GM21619 (cell line): ENCODE results near the gene KRTAP10-5.
"Not testable (repeated sequence)": the region's sequence is repeated elsewhere in the genome, so short reads cannot be mapped to it uniquely, and the experiment has no call there.

Experiments used
- ATAC-seq: cut with Tn5 transposase; IDR thresholded peaks from one replicate; pipeline ENCODE4 v1.9.1; 2021; ENCODE audit not compliant: unreplicated experiment

KRTAP10-5 gene

DNA sequence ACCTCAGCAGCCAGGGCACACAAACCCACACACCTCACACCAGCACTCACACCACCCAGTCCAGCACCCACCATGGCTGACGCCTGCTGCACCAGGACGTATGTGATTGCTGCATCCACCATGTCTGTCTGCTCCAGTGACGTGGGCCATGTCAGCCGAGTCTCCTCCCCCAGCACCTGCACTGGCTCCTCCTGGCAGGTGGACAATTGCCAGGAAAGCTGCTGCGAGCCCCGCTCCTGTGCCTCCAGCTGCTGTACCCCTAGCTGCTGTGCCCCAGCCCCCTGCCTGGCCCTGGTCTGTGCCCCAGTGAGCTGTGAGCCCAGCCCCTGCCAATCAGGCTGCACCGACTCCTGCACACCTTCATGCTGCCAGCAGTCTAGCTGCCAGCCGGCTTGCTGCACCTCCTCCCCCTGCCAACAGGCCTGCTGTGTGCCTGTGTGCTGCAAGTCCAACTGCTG is 31.7 kb upstream of the KRTAP10-5 start, which contains the start of gene KRTAP10-8:
TSS of gene KRTAP10-8 (plus strand) at position 51 of the 458 bp plus-strand sequence. CDS start at position 73, 22 bp downstream.
- no peak for ATAC-seq

DNA sequence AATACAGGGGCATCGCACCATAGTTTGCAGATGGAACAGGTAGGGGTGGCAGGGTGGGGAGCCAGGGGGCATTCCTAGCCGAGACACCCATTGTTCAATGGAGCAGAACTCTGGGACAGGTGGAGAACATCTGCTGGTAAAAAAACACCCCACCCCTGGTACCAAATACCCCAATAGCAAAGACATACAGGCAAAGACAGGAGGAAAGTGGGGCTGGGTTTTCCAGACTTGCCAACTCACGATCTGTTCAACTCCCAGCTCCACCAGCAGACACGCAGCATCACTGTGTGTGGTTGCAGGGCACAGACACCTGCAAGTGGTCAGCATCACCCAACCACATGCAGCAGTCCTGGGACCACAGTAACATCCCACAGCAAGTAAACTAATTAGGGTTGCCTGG is 31.1 kb upstream of the KRTAP10-5 start:
- ATAC-seq, result no peak

DNA sequence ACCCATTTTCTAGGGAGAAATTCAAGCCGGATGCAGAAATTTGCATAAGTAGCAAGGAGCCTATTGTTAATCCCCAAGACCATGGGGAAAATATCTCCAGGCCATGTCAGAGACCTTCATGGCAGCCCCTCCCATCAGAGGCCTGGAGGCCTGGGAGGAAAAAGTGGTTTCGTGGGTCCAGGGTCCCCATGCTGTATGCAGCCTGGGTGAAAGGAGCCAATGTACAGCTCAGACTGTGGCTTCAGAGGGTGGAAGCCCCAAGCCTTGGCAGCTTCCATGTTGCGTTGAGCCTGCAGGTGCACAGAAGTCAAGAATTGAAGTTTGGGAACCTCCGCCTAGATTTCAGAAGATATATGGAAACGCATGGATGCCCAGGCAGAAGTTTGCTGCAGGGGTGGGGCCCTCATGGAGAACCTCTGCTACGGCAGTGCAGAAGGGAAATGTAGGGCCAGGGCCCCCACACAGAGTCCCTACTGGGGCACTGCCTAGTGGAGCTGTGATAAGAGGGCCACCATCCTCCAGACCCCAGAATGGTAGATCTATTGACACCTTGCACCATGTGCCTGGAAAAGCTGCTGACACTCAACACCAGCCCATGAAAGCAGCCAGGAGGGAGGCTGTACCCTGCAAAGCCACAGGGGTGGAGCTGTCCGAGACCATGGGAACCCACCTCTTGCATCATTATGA is 29.9 kb upstream of the KRTAP10-5 start:
- not testable (repeated sequence) for ATAC-seq

DNA sequence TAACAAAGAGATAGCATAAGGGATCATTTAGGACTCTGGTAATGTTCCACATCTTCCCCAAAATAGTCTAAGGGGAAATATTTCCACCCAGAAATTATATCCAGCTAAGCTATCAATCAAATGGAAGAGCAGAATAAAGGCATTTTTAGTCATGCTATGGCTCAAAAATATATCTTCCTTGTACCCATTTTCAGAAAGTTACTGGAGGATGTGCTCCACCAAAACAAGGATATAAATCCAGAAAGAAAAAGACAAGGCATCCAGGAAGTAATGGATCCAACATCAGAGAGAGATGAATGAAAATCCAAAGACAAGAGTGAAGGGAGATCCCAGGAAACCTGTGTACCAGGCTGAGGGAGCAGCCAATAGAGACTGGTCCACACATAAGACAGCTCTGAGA is 28.8 kb upstream of the KRTAP10-5 start:
- ATAC-seq, result no peak

DNA sequence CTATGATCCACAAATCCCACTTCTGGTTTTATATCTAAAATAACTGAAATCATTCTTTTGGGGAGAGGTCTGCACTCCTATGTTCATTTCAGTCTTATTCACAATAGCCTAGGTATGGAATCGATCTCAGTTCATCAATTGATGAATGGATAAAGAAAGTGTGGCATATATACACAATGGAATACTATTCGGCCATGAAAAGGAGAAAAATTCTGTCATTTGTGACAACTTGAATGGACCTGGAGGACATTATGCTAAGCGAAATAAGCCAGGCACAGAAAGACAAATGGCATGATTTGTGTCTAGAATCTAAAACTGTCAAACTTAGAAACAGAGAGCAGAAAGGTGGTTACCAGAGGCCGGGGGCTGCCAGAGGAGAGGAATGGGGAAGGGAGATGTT is 26.1 kb upstream of the KRTAP10-5 start:
- no peak for ATAC-seq

DNA sequence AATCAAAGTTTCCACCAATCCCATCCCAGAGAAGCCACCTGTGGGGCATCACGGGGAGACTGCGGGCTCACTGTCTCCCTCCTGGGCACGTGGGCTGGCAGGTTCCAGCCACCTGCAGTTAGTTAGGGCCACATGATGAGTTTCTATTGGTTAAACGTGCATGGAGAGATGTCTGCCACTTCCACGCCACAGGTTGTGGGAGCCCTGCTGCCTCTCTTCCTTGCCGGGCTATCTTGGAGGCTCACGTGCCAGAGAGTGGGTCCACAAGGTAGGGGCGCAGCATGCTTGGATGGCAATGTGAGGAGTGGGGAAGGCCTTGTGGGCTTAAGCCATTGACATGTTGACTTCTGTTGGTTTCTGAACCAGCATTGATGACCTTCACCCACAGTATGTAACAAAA is 23.5 kb upstream of the KRTAP10-5 start:
- ATAC-seq, result no peak

DNA sequence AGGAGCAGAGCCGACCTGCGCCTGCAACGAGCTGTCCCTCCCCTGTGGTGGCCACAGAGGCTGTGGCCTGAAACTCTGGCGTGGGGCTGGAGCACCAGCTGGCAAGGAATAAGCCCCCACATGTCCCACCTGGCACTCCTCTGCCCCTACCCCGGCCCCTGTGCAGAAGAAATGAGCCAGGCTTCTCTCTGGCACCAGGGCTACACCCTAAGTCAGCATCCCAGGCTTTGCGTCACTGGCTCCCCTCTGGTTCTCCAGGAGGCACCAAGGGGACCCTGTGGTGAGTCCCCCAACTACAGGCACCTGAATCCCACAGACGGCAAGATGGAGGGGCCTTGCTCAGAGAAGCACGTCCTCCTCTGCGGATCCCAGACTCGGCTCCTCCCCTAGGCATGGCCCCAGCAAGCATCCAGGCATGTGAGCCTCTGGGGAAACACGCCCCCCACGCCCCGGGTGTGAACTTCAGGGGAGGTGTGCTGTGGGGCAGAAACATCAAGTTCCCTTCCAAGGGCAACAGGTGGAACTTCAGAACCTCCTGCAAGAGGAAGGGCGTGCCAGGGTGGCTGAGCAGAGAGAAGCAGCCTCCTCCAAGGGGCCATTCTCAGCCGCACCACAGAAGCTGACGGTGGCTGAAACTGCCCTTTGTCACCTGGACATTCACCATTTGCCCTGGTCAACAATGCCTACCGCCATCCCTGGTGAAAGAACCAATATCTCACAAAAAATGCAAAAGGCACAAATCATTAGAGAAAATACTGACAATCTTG is 22.9 kb upstream of the KRTAP10-5 start:
- no peak for ATAC-seq

DNA sequence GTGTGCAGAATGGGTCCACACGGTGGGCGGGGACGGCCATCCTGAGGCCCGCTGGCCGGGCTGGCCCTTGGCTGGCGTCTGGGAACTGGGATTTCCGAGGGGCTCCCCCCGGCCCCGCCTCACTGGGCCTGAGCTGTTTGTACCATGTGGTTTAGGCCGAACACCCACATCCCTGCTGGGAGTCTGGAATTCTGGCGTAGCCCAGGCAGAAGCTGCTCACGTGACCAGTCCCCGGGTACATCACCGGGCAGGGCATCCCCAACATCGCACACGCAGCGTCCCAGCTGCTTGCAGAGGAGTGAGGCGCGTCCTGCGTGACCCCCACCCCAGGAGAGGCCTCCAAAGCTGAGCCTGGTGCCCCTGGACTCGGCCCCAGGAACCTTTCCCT is 22.1 kb upstream of the KRTAP10-5 start:
- ATAC-seq, result no peak

DNA sequence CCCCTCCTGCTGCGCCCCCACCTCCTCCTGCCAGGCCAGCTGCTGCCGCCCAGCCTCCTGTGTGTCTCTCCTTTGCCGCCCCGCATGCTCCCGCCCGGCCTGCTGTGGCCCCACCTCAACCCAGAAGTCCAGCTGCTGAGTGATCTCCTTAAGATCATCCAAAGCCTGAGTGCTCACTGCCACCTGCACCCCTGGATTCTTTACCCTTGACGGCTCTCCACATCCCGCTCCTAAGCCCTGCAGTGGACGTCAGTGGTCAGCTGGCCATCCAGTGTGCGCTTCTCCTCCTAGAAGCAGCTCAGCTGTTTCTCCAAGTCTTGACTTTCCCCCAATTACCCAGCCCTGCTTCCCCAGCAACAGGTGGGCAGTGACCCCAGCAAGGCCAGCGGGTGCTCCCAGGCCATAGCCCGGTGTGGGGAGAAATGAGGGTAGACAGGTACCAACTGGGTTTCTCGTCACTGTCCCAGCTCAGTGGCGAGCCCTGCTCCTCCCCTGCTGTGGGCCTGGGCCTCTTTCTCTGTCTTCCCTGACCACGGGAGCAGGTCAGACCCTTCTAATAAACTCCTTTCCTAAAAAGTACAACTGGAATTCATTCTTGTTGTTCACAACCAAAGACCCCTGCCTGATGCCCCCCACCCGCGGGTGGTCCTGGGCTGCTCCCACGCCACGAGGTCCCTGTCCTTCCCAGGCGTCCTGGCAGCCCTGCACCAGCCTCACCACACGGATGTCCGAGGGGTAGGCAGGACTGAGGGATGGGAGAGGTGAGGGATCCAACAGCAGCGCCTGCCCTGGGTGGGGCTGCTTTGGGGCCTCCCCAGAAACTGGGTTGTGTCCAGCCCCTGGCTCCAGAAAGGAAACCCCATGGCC is 21.4 kb upstream of the KRTAP10-5 start:
- no peak for ATAC-seq

DNA sequence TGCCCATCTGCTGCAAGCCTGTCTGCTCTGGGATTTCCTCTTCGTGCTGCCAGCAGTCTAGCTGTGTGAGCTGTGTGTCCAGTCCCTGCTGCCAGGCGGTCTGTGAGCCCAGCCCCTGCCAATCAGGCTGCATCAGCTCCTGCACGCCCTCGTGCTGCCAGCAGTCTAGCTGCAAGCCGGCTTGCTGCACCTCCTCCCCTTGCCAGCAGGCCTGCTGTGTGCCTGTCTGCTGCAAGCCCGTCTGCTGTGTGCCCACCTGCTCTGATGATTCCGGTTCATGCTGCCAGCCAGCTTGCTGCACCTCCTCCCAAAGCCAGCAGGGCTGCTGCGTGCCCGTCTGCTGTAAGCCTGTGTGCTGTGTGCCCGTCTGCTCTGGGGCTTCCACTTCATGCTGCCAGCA is 20.7 kb upstream of the KRTAP10-5 start:
- not testable (repeated sequence) for ATAC-seq

DNA sequence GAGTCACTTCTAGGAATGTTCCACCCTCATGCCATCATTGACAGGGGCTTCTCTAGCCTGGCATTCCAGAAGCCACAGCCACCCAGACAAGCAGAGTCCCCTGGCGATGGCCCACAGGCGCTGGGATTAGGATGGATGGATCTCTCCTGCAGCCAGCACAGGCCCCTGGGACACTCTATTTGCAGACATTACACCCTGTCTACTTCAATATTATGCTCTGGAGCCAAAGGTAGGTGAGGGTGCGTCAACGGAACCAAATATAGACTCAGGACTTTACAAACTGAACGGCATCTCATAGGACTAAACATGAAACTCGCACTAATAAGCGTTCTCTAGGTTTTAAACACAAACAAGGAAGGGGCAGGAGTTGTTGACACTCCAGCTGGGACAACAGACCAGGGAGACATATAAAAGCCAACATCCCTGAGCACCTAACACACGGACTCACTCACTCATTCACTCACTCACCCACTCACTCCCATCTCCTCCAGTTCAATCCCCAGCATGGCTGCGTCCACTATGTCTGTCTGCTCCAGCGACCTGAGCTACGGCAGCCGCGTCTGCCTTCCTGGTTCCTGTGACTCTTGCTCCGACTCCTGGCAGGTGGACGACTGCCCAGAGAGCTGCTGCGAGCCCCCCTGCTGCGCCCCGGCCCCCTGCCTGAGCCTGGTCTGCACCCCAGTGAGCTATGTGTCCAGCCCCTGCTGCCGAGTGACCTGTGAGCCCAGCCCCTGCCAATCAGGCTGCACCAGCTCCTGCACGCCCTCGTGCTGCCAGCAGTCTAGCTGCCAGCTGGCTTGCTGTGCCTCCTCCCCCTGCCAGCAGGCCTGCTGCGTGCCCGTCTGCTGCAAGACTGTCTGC is 19.9 kb upstream of the KRTAP10-5 start, which contains the start of gene KRTAP10-7:
TSS of gene KRTAP10-7 (plus strand) at position 480 of the 861 bp plus-strand sequence. CDS start at position 505, 25 bp downstream.
- not testable (repeated sequence) for ATAC-seq

DNA sequence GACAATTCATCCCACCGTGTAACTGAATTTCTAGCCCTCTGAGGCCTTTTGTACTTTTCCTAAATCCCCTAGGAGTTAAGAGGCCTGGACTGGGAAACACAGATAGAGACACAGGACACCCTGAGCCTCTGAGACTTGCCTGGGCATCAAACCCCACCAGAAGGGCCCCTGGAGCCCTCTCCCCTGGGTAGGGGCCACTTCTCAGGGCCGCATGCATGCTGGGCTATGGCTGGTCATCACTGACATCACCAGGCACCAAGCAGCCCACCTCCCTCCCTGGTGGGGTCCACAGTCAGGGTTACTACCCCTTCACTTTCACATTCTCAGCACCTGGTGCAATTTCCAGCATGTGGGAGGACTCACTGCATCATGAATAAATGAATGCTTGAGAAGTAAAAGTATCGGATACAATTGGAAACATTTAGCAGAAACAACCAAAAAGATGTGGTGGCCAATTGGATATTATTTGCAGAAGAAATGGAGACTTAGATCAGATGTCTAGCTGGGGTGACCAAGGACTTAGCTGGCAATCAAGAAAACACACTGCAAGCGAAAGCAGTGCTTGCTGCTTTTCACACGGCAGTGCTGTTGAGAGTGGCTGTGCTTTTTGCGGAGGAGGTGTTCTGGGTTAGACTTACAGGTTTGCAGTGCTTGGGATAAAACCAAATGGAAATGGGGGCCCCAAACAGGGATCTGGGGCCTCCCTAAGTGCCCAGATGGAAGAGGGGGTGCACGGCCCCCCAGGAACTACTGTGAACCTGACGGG is 19.0 kb upstream of the KRTAP10-5 start:
- ATAC-seq, result no peak

DNA sequence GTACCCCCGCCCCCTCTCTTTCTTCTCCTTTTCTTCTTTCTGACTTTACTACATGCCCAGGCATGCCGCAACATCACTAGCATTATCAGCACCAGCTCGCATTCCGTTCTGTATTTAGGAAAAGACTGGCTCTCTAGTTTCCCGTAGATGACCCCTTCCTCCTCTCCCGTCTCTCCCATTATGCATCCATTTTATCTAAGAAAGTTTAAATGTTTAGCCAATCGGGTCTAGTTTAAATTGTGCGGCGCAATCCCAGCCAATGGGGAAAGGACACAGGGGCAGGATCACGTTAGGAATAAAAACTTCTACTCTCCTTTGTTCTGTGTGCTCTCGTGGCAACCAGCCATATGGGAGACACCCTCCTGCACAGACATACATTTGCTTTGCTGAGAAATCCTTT is 17.7 kb upstream of the KRTAP10-5 start:
- ATAC-seq, result no peak

DNA sequence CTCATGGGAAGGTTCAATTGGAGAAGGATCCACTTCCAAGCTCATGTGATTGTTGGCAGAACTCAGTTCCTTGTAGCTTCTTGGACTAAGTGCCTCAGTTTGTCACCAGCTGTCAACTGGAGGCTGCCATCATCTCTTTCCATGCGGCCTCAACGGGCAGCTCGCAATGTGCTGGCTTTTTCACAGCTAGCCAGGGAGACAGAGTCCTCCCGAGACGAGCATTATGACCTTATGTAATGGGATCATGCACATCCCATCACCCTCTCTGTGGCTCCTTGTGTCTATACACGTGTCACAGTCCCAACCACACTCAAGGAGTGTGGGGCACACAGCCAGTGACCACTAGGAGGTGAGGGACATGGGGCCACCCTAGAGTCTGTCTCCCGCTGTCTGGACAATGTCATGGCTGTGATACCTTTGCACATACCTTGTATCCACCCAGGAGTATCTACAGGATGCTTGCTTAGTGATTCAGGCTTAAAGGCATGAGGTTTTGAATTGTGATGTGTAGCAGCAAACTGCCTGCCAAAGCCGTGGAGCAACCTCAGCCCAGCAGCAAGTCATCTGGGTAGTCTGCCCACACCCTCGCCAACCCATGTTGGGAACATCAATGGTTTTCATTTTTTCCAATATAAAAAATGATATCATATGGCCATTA is 15.8 kb upstream of the KRTAP10-5 start:
- ATAC-seq, result no peak

DNA sequence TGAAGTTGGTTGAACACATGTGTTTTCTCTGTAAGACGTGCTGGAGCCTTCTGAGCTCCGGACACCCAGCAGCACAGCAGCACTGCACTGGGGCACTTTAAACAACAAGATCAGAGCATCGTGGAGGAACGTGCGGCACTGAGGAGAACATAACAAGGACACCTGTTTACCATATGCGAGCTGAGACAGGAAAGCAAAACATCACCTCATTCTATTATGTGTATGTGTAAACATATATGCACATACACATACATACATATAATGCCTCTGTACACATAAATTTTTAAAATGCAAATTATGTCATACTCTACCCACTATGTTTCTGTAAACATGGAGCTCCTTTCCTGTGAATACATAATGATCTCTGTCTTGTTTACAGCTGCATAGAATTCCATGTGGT is 15.1 kb upstream of the KRTAP10-5 start:
- ATAC-seq, result no peak

DNA sequence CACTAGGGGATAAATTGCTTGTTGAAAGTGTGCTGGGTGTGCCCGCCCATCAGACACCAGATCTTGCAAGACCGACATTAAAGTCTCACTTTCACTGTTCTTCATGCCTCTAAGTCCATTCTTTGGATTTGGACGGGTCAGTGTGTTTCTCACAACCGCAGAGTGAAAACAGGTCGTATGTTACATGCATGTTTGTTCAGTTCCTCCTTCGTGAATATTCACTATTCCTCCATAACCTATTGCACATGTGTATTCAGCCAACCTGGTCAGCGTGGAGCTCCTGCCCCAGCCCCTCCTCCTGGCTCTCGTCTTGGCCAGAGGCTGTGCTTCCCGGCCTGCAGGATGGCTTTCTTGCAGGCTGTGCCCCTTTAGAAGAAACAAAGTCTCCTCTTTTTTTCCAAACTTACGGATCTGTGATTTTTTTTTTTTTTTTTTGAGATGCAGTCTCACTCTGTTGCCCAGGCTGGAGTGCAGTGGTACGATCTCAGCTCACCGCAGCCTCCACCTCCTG is 14.1 kb upstream of the KRTAP10-5 start:
- no peak for ATAC-seq

DNA sequence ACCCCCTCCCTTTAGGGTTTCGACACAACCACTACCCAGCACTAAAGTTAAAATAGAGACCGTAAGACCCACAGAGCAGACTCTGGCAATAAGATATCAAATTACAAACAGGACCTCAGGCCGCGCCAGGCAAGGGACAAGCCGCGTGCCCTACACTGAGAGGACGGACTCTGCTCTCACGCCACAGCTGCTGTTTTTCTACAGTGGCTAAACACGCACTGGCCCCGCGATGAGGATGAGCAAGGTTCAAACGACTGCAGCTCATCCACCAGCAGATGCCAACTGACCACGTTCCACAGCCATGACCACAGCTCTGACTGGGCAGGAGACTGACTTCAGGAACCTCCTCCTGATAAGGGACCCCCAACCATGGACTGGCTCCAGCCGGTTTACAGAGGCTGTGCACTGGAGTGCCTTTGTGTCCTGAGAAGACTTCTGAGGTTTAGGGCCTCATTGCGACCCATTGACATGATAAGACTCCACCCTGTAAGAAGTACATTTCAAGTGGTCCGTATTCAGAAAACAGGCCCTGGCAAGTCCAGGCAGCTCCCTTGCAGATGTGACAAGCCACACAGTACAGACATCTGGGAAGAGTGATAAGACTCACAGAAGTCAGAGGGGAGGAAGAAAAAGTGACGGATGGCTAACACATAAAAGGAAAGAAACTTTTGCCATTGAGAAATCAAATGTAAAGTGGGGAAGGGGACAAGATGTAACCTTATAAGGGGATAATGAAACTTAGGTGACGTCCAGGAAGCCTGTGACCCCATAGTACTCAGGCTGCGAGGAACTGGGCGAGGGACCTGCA is 13.4 kb upstream of the KRTAP10-5 start:
- ATAC-seq, result no peak
